A549 (cell line): ENCODE data around the gene MINDY4. TPM values are rescaled to one million over a fixed set of nuclear protein-coding genes. Genes with fewer than 3 reads are reported as not detected.

ENCODE experiments used
- ATAC-seq, 2 experiments: fragments of 200-7000 bp in 1 of 2; fragments of >200 bp in 1 of 2; cut with Nextera tagmentation in 1 of 2; cut with Tn5 transposase in 1 of 2; 3 replicates each; pipeline versions ENCODE4 v1.8.0 to v1.9.1; 2018 to 2020; ENCODE audit warnings: mild to moderate bottlenecking in 1 of 2, moderate library complexity in 1 of 2
- CTCF ChIA-PET: fragments of 300-600 bp; sonication (Branson Sonifier 250); formaldehyde crosslinking; extraction: SDS; loops from one replicate; lab custom pipeline; 2021; ENCODE audit warnings: antibody characterized with exemption, inconsistent platforms; lab: Yijun Ruan, JAX
- POLR2A ChIA-PET: fragments of 350-600 bp; formaldehyde crosslinking; extraction: SDS; loops from one replicate; lab custom pipeline; 2021; ENCODE audit warnings: antibody characterized with exemption, inconsistent platforms; lab: Yijun Ruan, JAX
- DNase-seq, 2 experiments: peaks; one replicate each; pipeline versions ENCODE4 v3.0.0 to v3.0.0-alpha.2; 2011 to 2016; ENCODE audit warnings: low read depth in 1 of 2, low spot score in 1 of 2
- FAIRE-seq: peaks from 2 replicates; lab custom pipeline; 2011; peaks lifted over from hg19 to GRCh38; lab: Jason Lieb, UNC
- H3K27ac ChIP-seq, 2 experiments: fragments of >200 bp; sonication (Bioruptor Twin); formaldehyde crosslinking; 3 replicates each; pipeline ENCODE4 v1.5.1; 2016 to 2017
- H3K4me1 ChIP-seq: fragments of >200 bp; sonication (Bioruptor Twin); formaldehyde crosslinking; 3 replicates; pipeline ENCODE4 v1.6.1; 2016
- H3K4me2 ChIP-seq: fragments of >200 bp; sonication (Bioruptor Twin); formaldehyde crosslinking; 3 replicates; pipeline ENCODE4 v1.6.1; 2016
- H3K4me3 ChIP-seq: fragments of >200 bp; sonication (Bioruptor Twin); formaldehyde crosslinking; 3 replicates; pipeline ENCODE4 v1.5.1; 2016
- H3K9me3 ChIP-seq: fragments of >200 bp; sonication (Bioruptor Twin); formaldehyde crosslinking; 3 replicates; pipeline ENCODE4 v1.6.1; 2016
- BCL3 ChIP-seq: fragments of >200 bp; sonication (Bioruptor Twin); formaldehyde crosslinking; IDR thresholded peaks from 3 replicates; pipeline ENCODE4 v1.6.1; 2016
- CBX2 ChIP-seq: fragments of 200-600 bp; sonication (generic); IDR thresholded peaks from 2 replicates; pipeline ENCODE4 v1.6.1; 2016; ENCODE audit warnings: low read depth, mild to moderate bottlenecking, borderline replicate concordance
- CBX8 ChIP-seq: fragments of 200-600 bp; sonication (generic); IDR thresholded peaks from 2 replicates; pipeline ENCODE4 v1.6.1; 2016
- CEBPB ChIP-seq, 2 experiments: fragments of >200 bp in 1 of 2; sonication (Bioruptor Twin) in 1 of 2; formaldehyde crosslinking in 1 of 2; IDR thresholded peaks; 2 replicates each; pipeline ENCODE4 v1.6.1; 2012 to 2016
- CHD2 ChIP-seq: fragments of 150-350 bp; IDR thresholded peaks from 2 replicates; pipeline ENCODE4 v1.6.1; 2014; ENCODE audit warnings: low read length; ENCODE audit not compliant: partially characterized antibody
- CHD4 ChIP-seq: fragments of 200-600 bp; sonication (generic); IDR thresholded peaks from 2 replicates; pipeline ENCODE4 v1.6.1; 2016; ENCODE audit warnings: antibody characterized with exemption, mild to moderate bottlenecking, borderline replicate concordance
- EHF ChIP-seq: fragments of 250-450 bp; sonication (Bioruptor Pico); IDR thresholded peaks from 2 replicates; pipeline ENCODE4 v1.5.0; 2020; ENCODE audit warnings: mild to moderate bottlenecking
- FOSL2 ChIP-seq, 2 experiments: fragments of 450-650 bp in 1 of 2; fragments of >200 bp in 1 of 2; sonication (Bioruptor Twin) in 1 of 2; formaldehyde crosslinking; IDR thresholded peaks; 2 replicates each; pipeline versions ENCODE4 v1.5.0 to v1.6.1; 2016 to 2020; ENCODE audit warnings: mild to moderate bottlenecking in 1 of 2, moderate library complexity in 1 of 2
- HDAC2 ChIP-seq: fragments of 200-600 bp; sonication (generic); IDR thresholded peaks from 2 replicates; pipeline ENCODE4 v1.6.1; 2016
- HES2 ChIP-seq: fragments of >200 bp; sonication (Bioruptor Twin); formaldehyde crosslinking; IDR thresholded peaks from 2 replicates; pipeline ENCODE4 v1.6.1; 2016
- HOXA7 ChIP-seq: fragments of 250-450 bp; sonication (Bioruptor Pico); IDR thresholded peaks from 2 replicates; pipeline ENCODE4 v1.5.0; 2020; ENCODE audit warnings: mild to moderate bottlenecking, moderate library complexity
- KDM1A ChIP-seq: fragments of 200-600 bp; sonication (generic); IDR thresholded peaks from 2 replicates; pipeline ENCODE4 v1.6.1; 2016; ENCODE audit warnings: low read depth, mild to moderate bottlenecking
- MAFK ChIP-seq: fragments of 450-650 bp; IDR thresholded peaks from 2 replicates; pipeline ENCODE4 v1.6.1; 2014; ENCODE audit not compliant: partially characterized antibody
- MAZ ChIP-seq: fragments of 150-350 bp; IDR thresholded peaks from 2 replicates; pipeline ENCODE4 v1.6.1; 2014; ENCODE audit warnings: antibody characterized with exemption, low read depth, low read length, borderline replicate concordance
- MYC ChIP-seq: IDR thresholded peaks from 2 replicates; pipeline ENCODE4 v1.6.1; 2012; ENCODE audit warnings: mild to moderate bottlenecking, inconsistent platforms, low read length, improper control_type of control experiment, borderline replicate concordance
- NFE2L2 ChIP-seq: fragments of 150-350 bp; conservative IDR thresholded peaks from 2 replicates; pipeline ENCODE4 v1.6.1; 2014; ENCODE audit warnings: low read length
- NR3C1 ChIP-seq: fragments of >200 bp; sonication (Bioruptor Twin); formaldehyde crosslinking; IDR thresholded peaks from 3 replicates; pipeline ENCODE4 v1.6.1; 2017
- PBX3 ChIP-seq: IDR thresholded peaks from 2 replicates; pipeline ENCODE4 v1.6.1; 2012
- POLR2A ChIP-seq: IDR thresholded peaks from 2 replicates; pipeline ENCODE4 v1.6.1; 2012; ENCODE audit warnings: mild to moderate bottlenecking, low read length
- RARB ChIP-seq: fragments of 250-450 bp; sonication (Bioruptor Pico); IDR thresholded peaks from 2 replicates; pipeline ENCODE4 v1.8.0; 2021; ENCODE audit warnings: mild to moderate bottlenecking, moderate library complexity
- RCOR1 ChIP-seq: fragments of 150-350 bp; IDR thresholded peaks from 2 replicates; pipeline ENCODE4 v1.6.1; 2014; ENCODE audit warnings: antibody characterized with exemption, low read length, low read depth
- RNF2 ChIP-seq: fragments of 200-600 bp; sonication (generic); IDR thresholded peaks from 2 replicates; pipeline ENCODE4 v1.6.1; 2016; ENCODE audit warnings: low read depth, mild to moderate bottlenecking, antibody characterized with exemption, moderate library complexity, borderline replicate concordance
- ZC3H11A ChIP-seq: fragments of 450-650 bp; IDR thresholded peaks from 2 replicates; pipeline ENCODE4 v1.6.1; 2014; ENCODE audit warnings: antibody characterized with exemption, mild to moderate bottlenecking
- ZFP36 ChIP-seq: fragments of 450-650 bp; IDR thresholded peaks from 2 replicates; pipeline ENCODE4 v1.6.1; 2014; ENCODE audit warnings: borderline replicate concordance; ENCODE audit not compliant: partially characterized antibody
- ZNF302 ChIP-seq: fragments of 250-450 bp; sonication (Bioruptor Pico); IDR thresholded peaks from 2 replicates; pipeline ENCODE4 v1.9.0; 2021; ENCODE audit warnings: inconsistent platforms, mild to moderate bottlenecking, moderate library complexity
- WGBS: methylation state at CpG from one replicate; pipeline ENCODE4 v1.1.6; 2017; ENCODE audit errors: missing lambda C conversion rate; 5-methylcytosine and 5-hydroxymethylcytosine counted together
- polyA plus RNA-seq, 4 experiments: library from polyadenylated mRNA; depleted of rRNA in 3 of 4; stranded (reverse); fragments of >200 nt; fragmentation: RNase III in 1 of 4; extraction: RNeasy Plus Mini Kit Qiagen cat#74134 plus additional on column Dnase treatment in 1 of 4; gene quantifications; 2 replicates in 3 of 4; 3 replicates in 1 of 4; pipeline ENCODE4 v1.2.3, GENCODE V29; 2011 to 2017

The MINDY4 gene
- polyA plus RNA-seq, 2 of the 4 experiments (the other 2 are of a cell fraction), result 1.8 to 3.6 TPM

GRCh38 chr7:30904561-30904960, 133.3 kb downstream of the MINDY4 start:
- 81% methylated on average over 8 of the region's 9 CpGs for WGBS
- no peak for FAIRE-seq
- no peak for ATAC-seq
- no peak for TF ChIP-seq MAZ
- no peak for TF ChIP-seq CBX2
- TF ChIP-seq MAFK, result no peak
- TF ChIP-seq CBX8, result no peak
- no peak for TF ChIP-seq NR3C1
- TF ChIP-seq RCOR1, result no peak
- TF ChIP-seq CHD4, result no peak
- TF ChIP-seq HDAC2, result no peak
- TF ChIP-seq RARB (CRISPR knock-in tag), result no peak
- TF ChIP-seq CHD2, result no peak
- TF ChIP-seq MYC, result no peak
- no peak for TF ChIP-seq HOXA7 (CRISPR knock-in tag)
- TF ChIP-seq ZNF302 (CRISPR knock-in tag), result no peak
- TF ChIP-seq ZC3H11A, result no peak
- no peak overlapping the region for H3K4me3 ChIP-seq
- no peak for DNase-seq
- POLR2A ChIA-PET, result no interaction called here
- H3K4me2 ChIP-seq, result no peak overlapping the region
- no peaks in the 10 kb centered on the region for H3K9me3 ChIP-seq
- peaks cover 8% of the 10 kb centered on the region; the same call in 2 of the 3 replicates for H3K4me1 ChIP-seq
- CTCF ChIA-PET, result interaction anchor here (1.2 to 1.4 kb wide), 2 partner anchors 22 to 34 kb away, joined by 3 read pairs; no protein-coding TSS in a partner anchor
- no peak overlapping the region for H3K27ac ChIP-seq

GRCh38 chr7:30905078-30906012, 134.1 kb downstream of the MINDY4 start:
- no peak for ATAC-seq
- H3K4me1 ChIP-seq, result peaks cover 8% of the 10 kb centered on the region; the same call in 2 of the 3 replicates
- no peak overlapping the region for H3K4me2 ChIP-seq
- no peak overlapping the region for H3K4me3 ChIP-seq
- TF ChIP-seq RARB (CRISPR knock-in tag), result no peak
- no peak for TF ChIP-seq EHF (CRISPR knock-in tag)
- TF ChIP-seq BCL3, result no peak
- TF ChIP-seq KDM1A, result no peak
- TF ChIP-seq ZFP36, result no peak
- TF ChIP-seq ZC3H11A, result no peak
- TF ChIP-seq NFE2L2, result no peak
- no peak for TF ChIP-seq RNF2
- TF ChIP-seq HDAC2, result no peak
- no peak for TF ChIP-seq POLR2A
- no peak for TF ChIP-seq FOSL2 (IDR thresholded peaks at IDR 0.05)
- no peak for TF ChIP-seq FOSL2 (CRISPR knock-in tag; IDR thresholded peaks at IDR 0.05)
- no peak for TF ChIP-seq MAZ
- TF ChIP-seq CEBPB (IDR thresholded peaks at IDR 0.05), result no peak
- no peak for TF ChIP-seq RCOR1
- TF ChIP-seq HES2, result no peak
- no peak for TF ChIP-seq CBX2
- TF ChIP-seq PBX3, result no peak
- H3K9me3 ChIP-seq, result no peaks in the 10 kb centered on the region
- POLR2A ChIA-PET, result no interaction called here
- H3K27ac ChIP-seq, result no peak overlapping the region
- CTCF ChIA-PET, result interaction anchor here (1.4 kb wide), 1 partner anchor 22 kb away, joined by 3 read pairs; no protein-coding TSS in a partner anchor
- no peak for DNase-seq
- 83% methylated on average over 14 of the region's 15 CpGs for WGBS
- no peak for FAIRE-seq
